ENCODE measurements around the gene PRRT1.

DNA sequence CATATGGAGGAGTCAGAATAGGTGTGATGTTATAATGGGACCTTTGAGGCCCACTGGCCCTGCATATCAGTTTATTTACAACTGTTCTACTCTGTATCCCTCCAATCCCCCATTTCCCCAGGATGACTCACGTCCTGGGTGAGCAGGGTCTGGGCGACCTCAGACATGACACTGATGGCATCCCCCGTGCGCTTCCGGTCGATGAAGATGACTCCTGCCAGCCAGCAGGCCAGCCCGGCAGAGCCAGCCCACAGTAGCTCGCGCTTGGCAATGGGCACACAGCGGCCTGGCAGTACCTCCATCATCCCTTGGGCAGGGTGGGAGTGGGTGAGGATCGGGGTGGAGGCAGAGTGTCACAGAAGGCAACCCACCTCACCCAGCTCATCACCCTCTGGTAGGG, 18.6 kb upstream of the PRRT1 start:
- TF ChIP-seq, protein P1, sequence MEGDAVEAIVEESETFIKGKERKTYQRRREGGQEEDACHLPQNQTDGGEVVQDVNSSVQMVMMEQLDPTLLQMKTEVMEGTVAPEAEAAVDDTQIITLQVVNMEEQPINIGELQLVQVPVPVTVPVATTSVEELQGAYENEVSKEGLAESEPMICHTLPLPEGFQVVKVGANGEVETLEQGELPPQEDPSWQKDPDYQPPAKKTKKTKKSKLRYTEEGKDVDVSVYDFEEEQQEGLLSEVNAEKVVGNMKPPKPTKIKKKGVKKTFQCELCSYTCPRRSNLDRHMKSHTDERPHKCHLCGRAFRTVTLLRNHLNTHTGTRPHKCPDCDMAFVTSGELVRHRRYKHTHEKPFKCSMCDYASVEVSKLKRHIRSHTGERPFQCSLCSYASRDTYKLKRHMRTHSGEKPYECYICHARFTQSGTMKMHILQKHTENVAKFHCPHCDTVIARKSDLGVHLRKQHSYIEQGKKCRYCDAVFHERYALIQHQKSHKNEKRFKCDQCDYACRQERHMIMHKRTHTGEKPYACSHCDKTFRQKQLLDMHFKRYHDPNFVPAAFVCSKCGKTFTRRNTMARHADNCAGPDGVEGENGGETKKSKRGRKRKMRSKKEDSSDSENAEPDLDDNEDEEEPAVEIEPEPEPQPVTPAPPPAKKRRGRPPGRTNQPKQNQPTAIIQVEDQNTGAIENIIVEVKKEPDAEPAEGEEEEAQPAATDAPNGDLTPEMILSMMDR (IDR thresholded peaks at IDR 0.05; ENCODE audit: poor library complexity) = no peak
- no peak for TF ChIP-seq EZH2phosphoT487 (IDR thresholded peaks at IDR 0.05; ENCODE audit: low read depth, severe bottlenecking, unreplicated experiment)
